HG02571 (cell line): Measurements from ENCODE around the gene ZNF710.
A peak's percentile ranks its signal among the peaks of the same experiment; 100 is the strongest.
"Not testable (repeated sequence)": the region's sequence is repeated elsewhere in the genome, so short reads cannot be mapped to it uniquely, and the experiment has no call there.

Experiments
- ATAC-seq: cut with Tn5 transposase; IDR thresholded peaks from one replicate; pipeline ENCODE4 v1.9.1; 2021; ENCODE audit warnings: mild to moderate bottlenecking, moderate library complexity; ENCODE audit not compliant: unreplicated experiment

Gene ZNF710

DNA sequence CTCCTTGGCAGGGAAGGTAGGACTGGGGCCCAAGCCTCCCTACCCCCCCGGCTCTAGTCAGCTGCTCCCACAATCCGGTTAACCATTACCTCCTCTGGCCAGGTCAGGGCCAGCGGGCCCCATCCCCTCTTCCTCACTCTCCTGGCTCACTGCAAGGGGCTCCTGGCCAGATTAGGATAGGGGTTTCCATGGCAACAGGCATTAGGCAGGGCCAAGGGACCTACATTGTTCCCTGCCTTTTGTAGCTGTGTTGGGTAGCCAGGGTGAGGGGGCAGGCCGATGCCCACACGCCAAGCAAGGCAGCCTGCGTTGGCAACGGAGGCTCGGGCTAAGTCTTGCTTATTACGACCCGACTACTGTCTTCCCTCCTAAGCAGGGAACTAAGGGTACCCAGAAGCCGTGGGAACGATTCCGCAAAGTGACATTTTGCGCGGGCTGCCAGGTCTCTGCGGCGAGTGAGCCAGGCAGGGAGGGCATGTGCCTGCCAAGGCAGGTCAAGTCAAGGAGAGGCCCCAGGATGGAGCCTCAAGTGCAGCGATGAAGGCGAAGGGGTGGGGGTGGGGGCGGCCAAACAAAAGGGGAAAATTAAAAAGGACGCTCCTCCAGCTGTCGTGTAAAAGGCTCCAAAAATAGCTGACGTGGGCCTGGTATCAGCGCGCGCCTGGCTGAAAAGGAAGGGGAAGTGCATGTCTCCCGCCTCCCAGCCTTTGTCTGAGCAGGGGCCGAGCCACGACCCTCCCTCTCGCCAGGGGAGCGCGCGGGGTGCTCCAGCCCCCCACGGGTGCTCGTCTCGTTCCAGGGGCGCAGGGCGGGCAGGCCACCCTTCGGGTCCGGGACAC lies 100.2 kb downstream of the ZNF710 start:
- no peak for ATAC-seq

DNA sequence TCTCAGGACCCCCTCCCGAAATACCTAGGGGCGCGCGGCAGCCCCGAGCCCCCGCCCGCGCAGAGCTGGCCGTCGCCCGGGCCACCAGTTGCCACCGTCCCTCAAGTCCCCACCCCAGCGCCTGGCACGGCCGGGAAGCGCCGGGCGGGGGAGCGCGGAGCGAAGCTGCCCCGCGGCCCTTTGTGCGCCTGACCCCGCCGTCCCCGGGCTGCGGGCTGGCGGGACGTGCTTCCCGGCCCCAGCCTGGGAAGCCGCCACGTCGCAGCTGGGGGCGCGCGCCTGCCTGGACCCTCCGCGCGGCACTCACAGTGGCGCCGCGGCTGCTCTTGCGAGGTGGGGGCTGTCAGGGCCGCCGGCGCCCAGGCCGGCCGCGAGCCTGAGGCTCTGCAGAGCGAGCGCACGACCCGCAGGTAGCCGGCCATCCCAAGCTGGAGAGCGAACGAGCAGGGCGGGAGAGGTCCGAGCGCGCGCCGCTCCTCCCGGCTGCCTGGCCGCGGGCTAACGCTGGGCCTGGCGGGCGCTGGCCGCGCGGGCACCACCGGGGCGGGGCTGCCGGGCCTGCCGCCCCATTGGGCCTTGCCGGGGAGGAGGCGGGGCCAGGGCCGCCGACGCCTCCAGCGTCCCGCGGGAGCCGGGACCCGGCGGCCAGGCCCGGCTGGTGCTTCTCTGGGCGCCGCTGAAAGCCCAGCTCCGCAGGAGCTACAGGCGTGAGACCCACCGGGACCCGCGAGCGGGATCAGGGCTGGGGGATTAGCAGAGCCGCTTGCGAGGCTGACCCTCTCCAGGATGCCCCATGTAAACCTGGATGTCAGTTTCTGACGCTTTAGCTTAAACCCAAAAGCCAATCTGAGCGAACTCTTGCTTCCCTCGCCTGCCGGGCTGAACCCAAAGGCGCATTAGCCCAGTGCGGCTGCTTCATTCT lies 101.1 kb downstream of the ZNF710 start, which contains the start of gene IDH2:
TSS of gene IDH2 (minus strand) at position 500 of the 922 bp plus-strand sequence. CDS start at position 422, 78 bp downstream.
- peak; percentile 50 for ATAC-seq

DNA sequence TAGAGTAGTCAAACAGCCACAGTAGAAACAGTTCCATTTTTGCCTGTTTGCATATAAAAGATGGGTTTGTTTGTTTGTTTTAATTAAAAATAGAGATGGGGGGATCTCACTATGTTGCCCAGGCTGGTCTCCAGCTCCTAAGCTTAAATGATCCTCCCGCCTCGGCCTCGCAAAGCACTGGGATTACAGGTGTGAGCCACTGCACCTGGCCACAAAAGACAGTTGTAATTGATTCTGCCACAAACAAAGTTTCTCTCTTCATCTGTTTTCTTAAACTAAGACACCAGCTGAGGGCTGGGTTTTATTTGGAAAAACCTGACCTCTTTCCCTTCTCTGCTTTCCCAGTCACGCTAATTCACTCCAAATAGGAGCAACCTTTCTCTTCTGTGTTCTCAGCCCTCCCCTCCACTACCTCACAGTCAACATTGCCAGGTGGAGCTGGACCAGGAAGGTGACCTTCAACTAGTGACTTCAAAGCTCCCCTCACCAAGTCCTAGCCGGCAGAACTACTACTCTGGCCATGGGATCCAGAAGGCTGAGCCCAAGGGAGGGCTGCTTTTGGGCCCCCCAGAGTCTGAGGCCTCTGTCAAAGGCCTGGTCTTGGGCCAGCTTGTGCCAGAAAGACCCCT lies 102.7 kb downstream of the ZNF710 start:
- ATAC-seq, result no peak

- no peak for ATAC-seq
These were observed 103.4 kb downstream of the ZNF710 start for GRCh38 chr15:90104551-90104950.

- ATAC-seq, result no peak
These were observed 104.4 kb downstream of the ZNF710 start for GRCh38 chr15:90105521-90105920.

GRCh38 chr15:90106522-90107117 lies 105.5 kb downstream of the ZNF710 start:
- ATAC-seq, result no peak

DNA sequence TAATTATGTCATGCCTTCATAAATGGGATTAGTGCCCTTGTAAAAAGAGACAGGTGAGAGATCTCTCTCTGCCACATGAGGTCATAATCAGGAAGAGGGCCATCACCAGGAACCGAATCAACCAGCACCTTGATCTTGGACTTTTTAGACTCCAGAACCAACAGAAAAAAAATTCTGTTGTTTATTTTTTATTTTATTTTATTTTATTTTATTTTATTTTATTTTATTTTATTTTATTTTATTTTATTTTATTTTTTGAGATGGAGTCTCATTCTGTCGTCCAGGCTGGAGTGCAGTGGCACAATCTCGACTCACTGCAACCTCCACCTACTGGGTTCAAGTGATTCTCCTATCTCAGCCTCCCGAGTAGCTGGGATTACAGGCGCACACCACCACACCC lies 106.9 kb downstream of the ZNF710 start:
- ATAC-seq, result not testable (repeated sequence)

DNA sequence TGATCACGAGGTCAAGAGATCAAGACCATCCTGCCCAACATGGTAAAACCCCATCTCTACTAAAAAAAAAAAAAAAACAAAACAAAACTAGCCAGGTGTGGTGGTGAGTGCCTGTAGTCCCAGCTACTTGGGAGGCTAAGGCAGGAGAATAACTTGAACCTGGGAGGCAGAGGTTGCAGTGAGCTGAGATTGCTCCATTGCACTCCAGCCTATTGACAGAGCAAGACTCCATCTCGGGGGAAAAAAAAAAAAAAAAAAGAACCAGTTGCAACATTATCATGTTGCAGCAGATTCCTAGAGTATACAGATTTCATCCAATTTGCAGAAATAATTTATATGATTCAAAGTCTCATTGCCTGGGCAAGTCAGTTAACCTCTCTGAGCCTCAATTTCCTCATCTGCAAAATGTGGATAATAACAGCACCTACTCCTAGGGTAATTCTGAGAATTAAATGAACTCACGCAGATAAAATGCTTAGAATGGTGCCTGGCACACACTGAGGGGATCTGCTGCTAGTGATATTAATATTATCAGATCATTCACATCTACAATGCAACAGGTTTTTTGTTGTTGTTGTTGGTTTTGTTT lies 108.1 kb downstream of the ZNF710 start:
- ATAC-seq, result not testable (repeated sequence)

GRCh38 chr15:90113166-90113565 lies 112.0 kb downstream of the ZNF710 start:
- no peak for ATAC-seq

DNA sequence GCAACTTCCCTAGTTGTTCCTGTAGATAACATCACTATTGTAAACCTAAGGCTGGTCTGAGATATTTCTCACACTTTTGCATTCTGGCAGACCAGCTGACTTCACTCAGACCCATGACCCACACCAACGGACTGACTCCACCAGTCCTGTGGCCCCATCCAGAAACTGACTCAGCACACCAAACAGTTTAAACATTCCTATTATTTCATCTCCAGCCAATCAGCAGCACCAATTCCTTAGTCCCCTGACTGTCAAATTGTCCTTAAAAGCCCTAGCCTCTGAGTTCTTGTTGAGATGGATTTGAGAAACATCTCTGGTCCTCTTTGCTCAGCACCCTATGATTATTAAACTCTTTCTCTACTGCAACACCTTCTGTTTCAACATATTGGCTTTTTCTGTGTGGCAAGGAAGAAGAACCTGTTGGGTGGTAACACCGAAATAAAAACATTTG lies 113.4 kb downstream of the ZNF710 start:
- no peak for ATAC-seq

DNA sequence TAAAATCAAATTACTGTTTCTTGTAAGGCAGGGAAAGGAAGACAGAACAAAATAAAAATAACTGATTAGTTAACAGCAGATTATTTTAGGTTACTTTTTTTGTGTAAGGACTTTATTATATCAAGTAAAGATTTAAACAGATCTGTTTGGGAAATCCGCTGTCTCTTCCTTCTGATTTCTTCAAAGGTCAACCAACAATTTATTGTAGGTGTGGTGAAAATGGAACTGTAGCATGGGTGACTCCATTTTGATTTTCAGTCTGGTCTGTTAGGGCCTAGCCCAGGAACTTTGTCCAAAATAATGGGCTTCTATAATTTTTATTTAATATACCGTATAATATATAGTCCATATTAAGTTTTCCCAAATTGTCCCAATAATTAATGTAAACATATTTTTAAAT lies 114.7 kb downstream of the ZNF710 start:
- ATAC-seq, result no peak

DNA sequence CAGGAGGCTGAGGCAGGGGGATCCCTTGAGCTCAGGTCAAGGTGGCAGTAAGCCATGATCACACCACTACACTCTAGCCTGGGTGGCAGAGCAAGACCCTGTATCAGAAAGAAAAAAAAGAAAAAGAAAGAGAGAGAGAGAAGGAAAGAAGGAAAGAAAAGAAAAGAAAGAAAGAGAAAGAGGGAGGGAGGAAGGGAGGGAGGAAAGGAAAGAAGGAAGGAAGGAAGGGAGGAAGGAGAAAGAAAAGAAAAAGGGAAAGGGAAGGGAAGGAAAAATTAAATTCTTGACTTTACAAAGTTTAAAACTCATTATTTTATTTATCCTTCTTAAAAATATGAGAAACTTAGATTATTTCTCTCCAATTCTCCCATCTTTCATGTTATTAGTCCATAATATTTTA lies 118.2 kb downstream of the ZNF710 start:
- ATAC-seq, result no peak

- ATAC-seq, result no peak
These were observed 120.0 kb downstream of the ZNF710 start for GRCh38 chr15:90121086-90121485.

- ATAC-seq, result no peak
These were observed 123.4 kb downstream of the ZNF710 start for GRCh38 chr15:90124507-90124906.

- ATAC-seq, result no peak
These were observed 124.9 kb downstream of the ZNF710 start for GRCh38 chr15:90126022-90126421.

- no peak for ATAC-seq
These were observed 125.7 kb downstream of the ZNF710 start for GRCh38 chr15:90126596-90127435.

DNA sequence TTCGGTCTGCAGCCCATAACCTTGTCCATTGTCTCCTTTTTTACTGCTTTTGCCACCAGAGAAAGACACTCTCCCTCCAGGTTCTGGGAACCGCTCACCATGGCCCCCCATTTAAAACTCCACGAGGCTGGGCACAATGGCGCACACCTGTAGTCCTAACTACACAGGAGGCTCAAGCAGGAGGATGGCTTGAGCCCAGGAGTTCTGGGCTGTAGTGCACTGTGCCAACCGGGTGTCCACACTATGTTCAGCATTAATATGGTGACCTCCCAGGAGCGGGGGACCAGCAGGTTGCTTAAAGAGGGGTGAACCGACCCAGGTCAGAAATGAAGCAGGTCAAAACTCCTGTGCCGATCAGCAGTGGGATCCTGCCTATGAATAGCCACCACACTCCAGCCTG lies 129.2 kb downstream of the ZNF710 start:
- ATAC-seq, result no peak
